Activated effector memory CD4-positive, alpha-beta T cell treated with anti-CD3 and anti-CD28 coated beads, Interleukin-2, amount 50 U/mL, for 16 hours (primary cell): ENCODE data around the gene TTC1.

Source experiments
- DNase-seq: peaks from one replicate; pipeline ENCODE4 v3.0.0-alpha.2; 2020

The TTC1 gene

DNA sequence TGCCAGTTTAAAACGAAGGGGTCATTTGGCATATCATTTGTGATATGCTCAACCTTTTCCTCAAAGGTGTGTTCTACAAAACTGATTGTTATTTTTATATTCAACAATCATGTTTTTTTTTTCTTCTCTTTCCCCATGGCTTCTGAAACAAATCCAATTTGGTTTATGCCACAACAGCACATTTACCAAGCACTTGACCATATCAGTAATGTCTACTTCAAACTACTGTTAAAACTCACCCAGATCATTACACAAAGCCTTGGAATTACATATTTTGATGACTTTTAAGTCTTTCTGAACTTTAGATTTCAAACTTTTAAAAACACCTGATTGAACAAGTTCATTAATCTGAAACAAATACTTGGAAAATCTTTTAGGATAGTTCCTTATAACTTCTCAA is 81.1 kb downstream of the TTC1 start:
- no peak for DNase-seq

- no peak for DNase-seq
These were observed 83.6 kb downstream of the TTC1 start for GRCh38 chr5:160092514-160092913.

DNA sequence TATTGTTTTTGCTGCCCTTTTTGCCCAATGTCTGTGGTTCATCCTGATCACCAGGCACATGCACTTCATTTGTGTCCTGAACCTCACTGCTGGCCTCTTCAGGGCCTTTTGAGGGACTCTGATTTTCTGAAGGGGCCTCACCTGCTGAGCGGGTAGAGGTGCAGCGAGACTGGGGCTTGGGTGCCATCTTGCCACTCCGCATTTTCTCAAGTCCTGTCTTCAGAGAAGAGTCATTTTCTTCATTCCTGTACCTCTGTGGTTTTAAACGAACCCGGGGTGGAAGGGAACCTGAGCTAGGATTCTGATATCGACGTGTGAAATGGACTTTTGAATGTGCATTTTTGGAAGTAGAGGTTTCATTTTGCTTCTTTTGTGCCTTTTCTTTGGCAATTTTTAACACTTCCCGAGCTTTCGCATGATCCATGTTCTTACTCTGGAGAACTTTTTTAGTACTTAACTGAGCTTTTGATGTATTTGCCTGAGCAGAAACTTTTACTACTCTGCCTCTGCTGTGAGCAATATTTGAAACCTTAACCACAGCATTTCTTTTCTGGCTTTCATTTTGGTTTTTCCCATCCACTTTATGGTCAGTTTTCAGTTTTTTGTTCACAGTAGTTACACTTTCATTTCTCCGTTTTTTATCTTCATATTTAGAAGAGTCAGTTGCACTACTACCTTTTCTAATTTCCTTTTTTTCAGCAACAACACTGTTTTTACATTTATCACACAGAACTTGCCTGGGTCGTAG is 84.2 kb downstream of the TTC1 start:
- no peak for DNase-seq

DNA sequence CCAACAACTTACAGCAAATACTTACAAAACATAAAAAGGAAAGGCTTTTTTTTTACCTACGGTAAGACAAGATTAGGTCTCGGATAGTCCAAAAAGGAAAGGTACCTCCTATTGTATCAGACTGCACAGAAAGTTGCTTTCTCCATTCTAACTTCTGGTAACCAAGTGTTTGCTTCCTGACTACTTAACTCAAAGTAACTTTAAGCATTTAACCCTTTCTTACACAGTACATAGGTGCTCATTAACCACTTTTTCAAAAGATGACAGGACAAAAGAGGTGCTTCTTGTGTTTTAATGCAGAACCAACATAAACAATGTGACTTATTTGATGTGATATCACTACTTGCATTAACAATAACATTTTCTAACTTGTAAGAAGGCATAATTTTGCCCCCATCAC is 87.2 kb downstream of the TTC1 start:
- DNase-seq = no peak

GRCh38 chr5:160097991-160098390 is 89.1 kb downstream of the TTC1 start:
- no peak for DNase-seq

- DNase-seq = no peak
These were observed 96.9 kb downstream of the TTC1 start for GRCh38 chr5:160105686-160106360.

DNA sequence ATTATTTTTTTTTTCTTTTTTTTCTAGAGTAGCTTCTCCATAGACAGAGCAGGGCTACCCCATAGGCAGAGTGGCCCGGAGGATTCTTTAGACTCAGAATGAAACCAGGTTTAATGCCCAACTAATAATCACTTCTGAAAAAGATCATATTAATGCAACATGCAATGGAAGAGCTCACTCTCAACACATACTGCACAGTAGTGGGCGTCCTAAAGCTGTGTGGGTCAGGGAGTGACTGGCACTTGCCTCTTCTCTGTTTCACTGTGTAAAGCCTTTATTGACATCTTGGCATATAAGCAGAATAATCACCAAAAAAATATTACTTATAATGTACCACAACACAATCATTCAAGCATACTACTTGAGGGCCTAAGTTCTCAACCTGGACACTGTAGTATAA is 99.2 kb downstream of the TTC1 start:
- no peak for DNase-seq
